Thoracic aorta (tissue), 2 donors: Measurements from ENCODE around the gene ADSS1. TPM values are rescaled to one million over a fixed set of nuclear protein-coding genes. Genes with fewer than 3 reads are reported as not detected.
A peak's percentile ranks its signal among the peaks of the same experiment; 100 is the strongest.

Experiments used
- ATAC-seq: fragments of 150-250 bp; one replicate; pipeline ENCODE4 v1.8.0; 2017; ENCODE audit warnings: low read depth; ENCODE audit not compliant: insufficient number of reproducible peaks, low FRiP score
- DNase-seq: peaks from one replicate; pipeline ENCODE4 v3.0.0-alpha.2; 2020; ENCODE audit warnings: low spot score
- H3K27ac ChIP-seq, 2 donors: fragments of 200-600 bp; sonication (generic); 1 replicate in 1 of 2; 2 replicates in 1 of 2; pipeline ENCODE4 v1.5.1; 2016; ENCODE audit warnings: mild to moderate bottlenecking in 2 of 2, moderate library complexity in 2 of 2
- H3K27me3 ChIP-seq: fragments of 200-600 bp; sonication (generic); replicated peaks from 2 replicates; pipeline ENCODE4 v1.6.0; 2016; ENCODE audit warnings: mild to moderate bottlenecking; ENCODE audit not compliant: insufficient read depth
- H3K36me3 ChIP-seq: fragments of 200-600 bp; sonication (generic); one replicate; pipeline ENCODE4 v1.5.1; 2016
- H3K4me1 ChIP-seq, 2 donors: fragments of 200-600 bp; sonication (generic); 1 replicate in 1 of 2; 2 replicates in 1 of 2; pipeline versions ENCODE4 v1.5.1 to v1.6.0; 2016; ENCODE audit warnings: low read depth in 2 of 2, mild to moderate bottlenecking in 1 of 2; ENCODE audit not compliant: control insufficient read depth in 1 of 2
- H3K4me3 ChIP-seq: fragments of 200-600 bp; sonication (generic); 2 replicates; pipeline ENCODE4 v1.5.1; 2016; ENCODE audit warnings: mild to moderate bottlenecking
- H3K9me3 ChIP-seq: fragments of 200-600 bp; sonication (generic); 2 replicates; pipeline ENCODE4 v1.5.1; 2016
- total RNA-seq, 2 donors: library from RNA; depleted of rRNA; stranded (reverse); fragments of >200 nt; gene quantifications; one replicate each; pipeline versions ENCODE4 v1.1.0 to v1.2.3, GENCODE V29; 2016
- TF ChIP-seq, protein P1 (sequence below): fragments of 200-600 bp; sonication (generic); IDR thresholded peaks from one replicate; pipeline ENCODE4 v1.5.1; 2019; ENCODE audit warnings: antibody characterized with exemption

ADSS1 gene
- total RNA-seq, 2 donors from 2014 or later, result 30.8 to 87.3 TPM

DNA sequence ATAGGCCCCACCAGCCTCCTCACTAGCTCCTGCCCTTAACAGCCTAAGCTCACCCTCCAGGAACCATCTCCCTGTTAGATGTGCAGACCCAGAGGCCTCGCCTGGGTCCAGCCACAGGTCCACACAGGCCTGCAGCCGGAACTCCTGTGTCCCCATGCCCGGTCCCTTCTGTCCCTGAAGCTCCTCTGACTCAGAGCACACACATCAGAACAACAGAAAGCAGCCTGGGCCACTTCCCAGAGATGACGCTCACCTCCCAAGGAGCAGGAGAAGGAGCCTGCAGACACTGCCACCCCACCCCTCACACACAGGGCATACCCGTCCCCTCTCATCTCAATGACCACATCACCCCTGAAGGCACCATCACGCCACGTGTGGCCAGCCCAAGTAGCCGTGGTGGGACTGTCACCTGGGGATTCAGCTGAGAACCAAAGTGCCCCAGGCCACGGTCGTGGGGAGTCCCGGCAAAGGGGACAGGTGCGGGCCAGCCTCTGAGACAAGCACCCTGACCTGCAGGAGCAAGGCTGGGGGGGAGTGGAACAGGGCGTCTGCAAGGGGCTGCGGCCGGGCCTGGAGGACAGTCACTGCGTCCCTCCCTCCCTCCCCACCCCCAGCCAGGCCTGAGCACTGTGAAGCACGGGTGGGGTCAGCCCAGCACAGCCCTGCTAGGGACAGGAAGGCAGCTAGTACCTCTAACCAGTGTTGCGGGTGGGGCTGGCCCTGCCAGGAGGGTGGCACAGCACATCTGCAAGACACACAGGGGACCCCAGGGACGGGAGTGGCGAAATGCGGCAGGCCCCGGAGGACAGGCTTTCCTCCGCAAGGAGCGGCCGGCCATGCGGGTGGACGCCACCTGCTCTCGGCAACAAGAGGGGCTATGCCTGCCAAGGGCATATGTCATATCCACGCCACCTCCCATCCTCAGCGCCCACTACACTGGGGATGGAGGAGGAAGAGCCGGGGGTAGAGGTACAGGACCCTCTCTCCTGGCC is 66.0 kb downstream of the ADSS1 start:
- no peak for ATAC-seq
- Histone ChIP-seq H3K4me1 (peaks cover 54 to 80% of the 10 kb centered on the region in 2 donors), H3K27me3 (no peaks in the 10 kb centered on the region), H3K4me3 (no peak overlapping the region), H3K27ac (no peak overlapping the region), H3K36me3 (peaks cover 13% of the 10 kb centered on the region), H3K9me3 (no peaks in the 10 kb centered on the region)
- DNase-seq, result no peak
- TF ChIP-seq, protein P1, sequence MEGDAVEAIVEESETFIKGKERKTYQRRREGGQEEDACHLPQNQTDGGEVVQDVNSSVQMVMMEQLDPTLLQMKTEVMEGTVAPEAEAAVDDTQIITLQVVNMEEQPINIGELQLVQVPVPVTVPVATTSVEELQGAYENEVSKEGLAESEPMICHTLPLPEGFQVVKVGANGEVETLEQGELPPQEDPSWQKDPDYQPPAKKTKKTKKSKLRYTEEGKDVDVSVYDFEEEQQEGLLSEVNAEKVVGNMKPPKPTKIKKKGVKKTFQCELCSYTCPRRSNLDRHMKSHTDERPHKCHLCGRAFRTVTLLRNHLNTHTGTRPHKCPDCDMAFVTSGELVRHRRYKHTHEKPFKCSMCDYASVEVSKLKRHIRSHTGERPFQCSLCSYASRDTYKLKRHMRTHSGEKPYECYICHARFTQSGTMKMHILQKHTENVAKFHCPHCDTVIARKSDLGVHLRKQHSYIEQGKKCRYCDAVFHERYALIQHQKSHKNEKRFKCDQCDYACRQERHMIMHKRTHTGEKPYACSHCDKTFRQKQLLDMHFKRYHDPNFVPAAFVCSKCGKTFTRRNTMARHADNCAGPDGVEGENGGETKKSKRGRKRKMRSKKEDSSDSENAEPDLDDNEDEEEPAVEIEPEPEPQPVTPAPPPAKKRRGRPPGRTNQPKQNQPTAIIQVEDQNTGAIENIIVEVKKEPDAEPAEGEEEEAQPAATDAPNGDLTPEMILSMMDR, result no peak

DNA sequence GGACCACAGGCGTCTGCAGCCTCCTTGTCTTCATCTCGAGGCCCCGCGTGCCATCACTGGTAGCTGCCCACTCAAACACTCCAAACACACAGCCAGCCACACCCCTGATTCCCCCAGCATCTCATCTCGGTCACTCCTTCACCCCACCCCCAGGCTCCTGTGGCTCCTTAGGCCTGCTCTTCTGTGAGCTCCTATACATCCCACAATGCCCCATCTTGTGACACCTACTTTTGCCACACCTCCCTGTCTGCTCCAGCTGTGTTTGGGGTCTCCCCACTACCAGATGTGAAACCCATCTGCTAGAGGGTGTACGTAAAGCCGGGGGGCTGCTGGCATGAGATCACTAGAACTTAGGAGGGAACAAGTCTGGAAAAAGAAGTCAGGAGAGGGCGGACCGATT is 67.4 kb downstream of the ADSS1 start:
- TF ChIP-seq, protein P1, result no peak
- H3K27ac ChIP-seq, result no peak overlapping the region
- no peak overlapping the region for H3K4me3 ChIP-seq
- no peaks in the 10 kb centered on the region for H3K9me3 ChIP-seq
- H3K4me1 ChIP-seq, result peaks cover 48 to 73% of the 10 kb centered on the region in 2 donors
- DNase-seq (no peak), ATAC-seq (no peak)
- H3K27me3 ChIP-seq, result no peaks in the 10 kb centered on the region
- peaks cover 13% of the 10 kb centered on the region for H3K36me3 ChIP-seq

DNA sequence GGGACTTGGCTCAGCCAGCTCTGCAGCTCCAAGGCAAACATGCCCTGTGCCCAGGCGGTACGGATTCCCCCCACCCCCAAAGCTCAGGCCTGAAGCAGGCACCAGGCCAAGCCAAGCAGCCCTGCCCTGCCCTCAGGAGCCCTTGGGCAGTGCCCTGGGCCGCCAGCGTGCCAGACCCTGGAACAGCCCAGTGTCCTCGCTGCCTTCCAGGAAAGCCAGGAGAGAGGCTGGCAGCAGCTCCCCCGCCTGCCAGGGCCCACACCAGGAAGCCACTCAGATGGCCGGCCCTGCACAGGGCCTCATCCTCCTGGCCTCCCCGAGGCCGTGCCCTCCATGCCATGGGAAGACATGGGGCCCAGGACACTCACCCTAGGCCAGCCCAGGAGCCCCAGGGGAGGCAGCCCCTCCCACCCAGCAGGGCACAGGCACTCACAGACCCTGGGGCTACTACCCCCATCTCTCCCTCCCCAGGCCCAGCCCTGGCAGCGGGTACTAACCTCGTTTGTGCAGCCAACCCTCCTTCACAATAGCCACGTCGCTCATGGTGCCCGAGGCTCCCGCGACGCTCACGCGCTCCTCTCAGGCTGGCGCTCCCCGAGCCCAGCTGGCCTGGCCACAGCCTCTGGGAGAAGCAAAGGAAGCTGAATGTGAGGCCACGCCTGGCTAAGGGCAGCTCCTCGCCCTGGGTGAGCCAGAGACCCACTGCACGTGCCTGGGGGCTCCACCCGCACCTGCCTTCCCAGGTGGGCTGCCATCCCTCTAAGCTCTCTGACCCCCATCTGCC is 68.3 kb downstream of the ADSS1 start:
- DNase-seq, result no peak
- Histone ChIP-seq H3K36me3 (peaks cover 13% of the 10 kb centered on the region), H3K4me3 (peak overlapping the region; percentile 15), H3K27me3 (no peaks in the 10 kb centered on the region), H3K4me1 (peaks cover 40 to 69% of the 10 kb centered on the region in 2 donors), H3K9me3 (no peaks in the 10 kb centered on the region), H3K27ac (peak overlapping the region; percentile 37 to 54)
- TF ChIP-seq, protein P1, result no peak
- ATAC-seq, result no peak

DNA sequence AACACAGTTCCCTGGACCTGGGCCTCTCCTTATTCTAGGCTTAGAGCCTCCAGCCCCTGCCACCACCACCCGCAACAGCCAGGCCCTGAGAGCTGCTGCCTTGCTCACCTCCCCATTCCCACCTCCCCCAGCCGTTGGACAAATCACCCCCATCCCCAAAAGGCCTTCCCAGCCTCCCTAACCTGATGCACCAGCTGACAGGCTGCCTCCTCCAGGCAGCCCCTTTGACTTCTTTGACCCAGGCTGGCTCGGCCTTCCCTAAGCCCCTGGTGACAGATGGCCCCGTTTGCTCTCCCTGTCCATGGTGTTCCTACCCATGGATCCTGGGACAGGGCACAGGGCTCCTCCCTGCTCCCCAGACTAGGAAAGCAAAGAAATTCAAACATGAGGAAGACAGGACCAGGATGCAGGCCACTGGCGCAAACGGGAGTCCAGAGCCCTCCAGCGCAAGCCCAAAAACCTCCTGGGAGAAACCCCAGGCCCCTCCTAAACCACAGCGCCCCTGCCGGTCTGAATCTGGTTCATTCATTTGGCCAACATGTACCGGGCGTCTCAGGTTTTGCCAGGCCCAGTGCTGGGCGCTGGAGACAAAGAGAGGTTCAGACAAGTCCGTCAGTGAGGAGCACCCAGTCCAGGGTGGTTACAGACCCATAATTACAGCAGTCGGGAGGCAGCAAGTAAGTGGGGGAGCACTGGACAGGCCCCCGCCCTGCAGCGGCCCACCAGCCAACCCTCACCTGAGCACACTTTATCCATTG is 69.1 kb downstream of the ADSS1 start:
- TF ChIP-seq, protein P1, result no peak
- H3K36me3 ChIP-seq, result peaks cover 11% of the 10 kb centered on the region
- no peak for DNase-seq
- H3K4me3 ChIP-seq, result peak overlapping the region; percentile 90
- peaks cover 32 to 61% of the 10 kb centered on the region in 2 donors for H3K4me1 ChIP-seq
- no peaks in the 10 kb centered on the region for H3K9me3 ChIP-seq
- H3K27ac ChIP-seq, result peak overlapping the region; percentile 37 to 54
- no peak for ATAC-seq
- no peaks in the 10 kb centered on the region for H3K27me3 ChIP-seq

DNA sequence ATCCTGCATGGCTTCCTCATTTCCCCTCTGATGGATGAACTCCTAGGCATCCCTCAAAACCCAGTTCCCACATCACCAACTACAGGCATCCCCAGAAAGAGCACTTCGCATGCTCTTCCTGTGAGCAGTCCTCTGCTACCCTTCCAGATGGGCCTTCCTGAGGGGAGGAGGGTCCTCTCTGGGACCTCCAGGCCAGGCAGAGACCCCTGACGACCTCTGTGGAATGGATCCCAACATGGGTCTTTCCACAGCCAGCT is 69.6 kb downstream of the ADSS1 start:
- H3K27me3 ChIP-seq, result no peaks in the 10 kb centered on the region
- peak overlapping the region; percentile 90 for H3K4me3 ChIP-seq
- DNase-seq, result no peak
- H3K4me1 ChIP-seq, result peaks cover 28 to 57% of the 10 kb centered on the region in 2 donors
- H3K27ac ChIP-seq, result peak overlapping the region in 1 of 2 donors; percentile 3
- no peak for ATAC-seq
- H3K9me3 ChIP-seq, result no peaks in the 10 kb centered on the region
- TF ChIP-seq, protein P1, result no peak
- H3K36me3 ChIP-seq, result peaks cover 6% of the 10 kb centered on the region
